Activated CD4-positive, alpha-beta memory T cell treated with anti-CD3 and anti-CD28 coated beads, Interleukin-2, amount 10 ng/mL, durations not matched to agents 7 days and 5 days (primary cell): Measurements from ENCODE around the gene UNC13D. TPM values are rescaled to one million over a fixed set of nuclear protein-coding genes. Genes with fewer than 3 reads are reported as not detected.

ENCODE experiments used
- CTCF ChIA-PET: fragments of 350-600 bp; sonication (Branson Sonifier 250); formaldehyde crosslinking; loops from one replicate; lab custom pipeline; 2021; ENCODE audit warnings: antibody characterized with exemption, inconsistent platforms; lab: Charles Lee
- POLR2A ChIA-PET: fragments of 350-600 bp; sonication (Branson Sonifier 250); formaldehyde crosslinking; loops from one replicate; lab custom pipeline; 2021; ENCODE audit warnings: antibody characterized with exemption; lab: Charles Lee
- DNase-seq: peaks from one replicate; pipeline ENCODE4 v3.0.0-alpha.2; 2020
- H3K27ac Mint-ChIP-seq: one replicate; pipeline ENCODE4 v1.8.0; 2021; ENCODE audit warnings: mild to moderate bottlenecking, mixed read lengths
- H3K27me3 Mint-ChIP-seq: one replicate; pipeline ENCODE4 v1.8.0; 2021; ENCODE audit warnings: mixed read lengths
- H3K36me3 Mint-ChIP-seq: one replicate; pipeline ENCODE4 v1.8.0; 2021; ENCODE audit warnings: low read depth, mixed read lengths
- H3K4me1 Mint-ChIP-seq: one replicate; pipeline ENCODE4 v1.8.0; 2021; ENCODE audit warnings: mixed read lengths
- H3K4me3 Mint-ChIP-seq: one replicate; pipeline ENCODE4 v1.8.0; 2021; ENCODE audit warnings: mild to moderate bottlenecking, mixed read lengths
- H3K9me3 Mint-ChIP-seq: one replicate; pipeline ENCODE4 v1.8.0; 2021; ENCODE audit warnings: mixed read lengths
- total RNA-seq, 2 experiments: library from RNA; stranded (reverse); gene quantifications; one replicate each; pipeline ENCODE4 v1.2.3, GENCODE V29; 2021

Gene UNC13D
- total RNA-seq, 2 experiments from 2014 or later, result 179 to 190 TPM

GRCh38 chr17:75880266-75880665, 36.1 kb upstream of the UNC13D start:
- Mint-ChIP-seq H3K27me3 (peaks cover 14% of the 10 kb centered on the region), H3K27ac (no peak overlapping the region), H3K36me3 (peaks cover 18% of the 10 kb centered on the region), H3K4me1 (peaks cover 45% of the 10 kb centered on the region), H3K4me3 (no peak overlapping the region), H3K9me3 (no peaks in the 10 kb centered on the region)
- ChIA-PET POLR2A (interaction anchor here (9.2 to 12.6 kb wide), 2 partner anchors 15 to 22 kb away, joined by 151 to 221 read pairs; partner anchors contain the start of genes TRIM65 and WBP2), CTCF (interaction anchor here (2.2 to 3.7 kb wide), 4 partner anchors 9 to 33 kb away, joined by 7 to 42 read pairs (median 16); partner anchors contain the start of gene TRIM65)
- no peak for DNase-seq

- H3K27ac Mint-ChIP-seq, result peak within 1 kb of the TSS; percentile 93
- H3K9me3 Mint-ChIP-seq, result no peaks in the 10 kb centered on the region
- H3K4me1 Mint-ChIP-seq, result peaks cover 57% of the 10 kb centered on the region
These were observed 34.2 kb upstream of the UNC13D start, which contains the start of gene TRIM47 for GRCh38 chr17:75878174-75878998. Gene TRIM47 (minus strand): TSS chr17:75878581. CDS start chr17:75878548, 33 bp downstream.

GRCh38 chr17:75877752-75878173, 33.6 kb upstream of the UNC13D start:
- H3K27me3 Mint-ChIP-seq, result peaks cover 14% of the 10 kb centered on the region
- POLR2A ChIA-PET, result interaction anchor here (0.6 to 12.6 kb wide), 14 partner anchors 11 to 410 kb away, joined by 3 to 221 read pairs (median 8); partner anchors contain the start of genes FBF1, MRPL38, TRIM65 and UNC13D
- H3K36me3 Mint-ChIP-seq, result peaks cover 25% of the 10 kb centered on the region
- peaks cover 63% of the 10 kb centered on the region for H3K4me1 Mint-ChIP-seq
- CTCF ChIA-PET, result interaction anchor here (0.6 to 5.3 kb wide), 20 partner anchors 11 to 507 kb away, joined by 3 to 45 read pairs (median 4); partner anchors contain the start of genes SPHK1, TRIM65 and WBP2
- no peaks in the 10 kb centered on the region for H3K9me3 Mint-ChIP-seq
- DNase-seq, result peak; percentile 82
- peak overlapping the region; percentile 93 for H3K27ac Mint-ChIP-seq
- peak overlapping the region; percentile 89 for H3K4me3 Mint-ChIP-seq

More at GRCh38 chr17:75878174-75878998, 34.2 kb upstream of the UNC13D start, which contains the start of gene TRIM47:
- Mint-ChIP-seq H3K4me3 (peak within 1 kb of the TSS; percentile 89), H3K27me3 (peaks cover 14% of the 10 kb centered on the region), H3K36me3 (peaks cover 25% of the 10 kb centered on the region)
- ChIA-PET POLR2A (interaction anchor here (0.9 to 12.6 kb wide), 12 partner anchors 12 to 409 kb away, joined by 3 to 221 read pairs (median 6); partner anchors contain the start of genes FBF1, MRPL38, TRIM65 and UNK), CTCF (interaction anchor here (0.5 to 5.3 kb wide), 15 partner anchors 11 to 707 kb away, joined by 3 to 45 read pairs (median 5); partner anchors contain the start of genes TRIM65 and WBP2)
- DNase-seq, result peak; percentile 28

- Mint-ChIP-seq H3K27me3 (peaks cover 14% of the 10 kb centered on the region), H3K4me1 (peaks cover 65% of the 10 kb centered on the region), H3K4me3 (peak overlapping the region; percentile 89), H3K36me3 (peaks cover 25% of the 10 kb centered on the region), H3K27ac (peak overlapping the region; percentile 93), H3K9me3 (no peaks in the 10 kb centered on the region)
- POLR2A ChIA-PET, result interaction anchor here (0.6 to 12.6 kb wide), 14 partner anchors 10 to 124 kb away, joined by 3 to 221 read pairs (median 8); partner anchors contain the start of genes FBF1, MRPL38, TRIM65 and UNC13D
- CTCF ChIA-PET, result interaction anchor here (0.6 to 5.3 kb wide), 22 partner anchors 10 to 507 kb away, joined by 3 to 45 read pairs (median 4); partner anchors contain the start of genes GALK1, SPHK1, TRIM65 and UNC13D
- DNase-seq, result peak; percentile 37
These were observed 32.9 kb upstream of the UNC13D start for GRCh38 chr17:75876938-75877751.

GRCh38 chr17:75876190-75876937, 32.2 kb upstream of the UNC13D start:
- H3K4me1 Mint-ChIP-seq, result peaks cover 58% of the 10 kb centered on the region
- peak overlapping the region; percentile 93 for H3K27ac Mint-ChIP-seq
- H3K4me3 Mint-ChIP-seq, result peak overlapping the region; percentile 89
- peak; percentile 81 for DNase-seq
- H3K27me3 Mint-ChIP-seq, result peaks cover 11% of the 10 kb centered on the region
- CTCF ChIA-PET, result interaction anchor here (0.6 to 7.5 kb wide), 20 partner anchors 9 to 477 kb away, joined by 3 to 91 read pairs (median 5); partner anchors contain the start of genes GALK1, PRPSAP1, TRIM65 and TSEN54
- no peaks in the 10 kb centered on the region for H3K9me3 Mint-ChIP-seq
- POLR2A ChIA-PET, result interaction anchor here (0.7 to 12.6 kb wide), 20 partner anchors 9 to 226 kb away, joined by 3 to 221 read pairs (median 6); partner anchors contain the start of genes FBF1, MRPL38, TRIM65 and UNC13D
- peaks cover 25% of the 10 kb centered on the region for H3K36me3 Mint-ChIP-seq

GRCh38 chr17:75875940-75876189, 31.7 kb upstream of the UNC13D start:
- peaks cover 11% of the 10 kb centered on the region for H3K27me3 Mint-ChIP-seq
- CTCF ChIA-PET, result interaction anchor here (0.6 to 7.5 kb wide), 20 partner anchors 9 to 478 kb away, joined by 3 to 91 read pairs (median 5); partner anchors contain the start of genes GALK1, PRPSAP1, TRIM65 and TSEN54
- peak overlapping the region; percentile 89 for H3K4me3 Mint-ChIP-seq

GRCh38 chr17:75875182-75875939, 31.2 kb upstream of the UNC13D start:
- no peaks in the 10 kb centered on the region for H3K9me3 Mint-ChIP-seq
- CTCF ChIA-PET, result interaction anchor here (0.6 to 7.5 kb wide), 19 partner anchors 8 to 478 kb away, joined by 3 to 91 read pairs (median 5); partner anchors contain the start of genes GALK1, PRPSAP1, TRIM65 and TSEN54
- POLR2A ChIA-PET, result interaction anchor here (0.8 to 12.6 kb wide), 17 partner anchors 8 to 227 kb away, joined by 3 to 221 read pairs (median 7); partner anchors contain the start of genes MRPL38, TRIM65, UNC13D and UNK
- DNase-seq, result no peak
- H3K27me3 Mint-ChIP-seq, result peaks cover 11% of the 10 kb centered on the region
- H3K4me1 Mint-ChIP-seq, result peaks cover 60% of the 10 kb centered on the region
- H3K27ac Mint-ChIP-seq, result peak overlapping the region; percentile 93
- peak overlapping the region; percentile 89 for H3K4me3 Mint-ChIP-seq
- H3K36me3 Mint-ChIP-seq, result peaks cover 25% of the 10 kb centered on the region

More at GRCh38 chr17:75875940-75876189, 31.7 kb upstream of the UNC13D start:
- peak overlapping the region; percentile 93 for H3K27ac Mint-ChIP-seq
- peaks cover 25% of the 10 kb centered on the region for H3K36me3 Mint-ChIP-seq
- peaks cover 57% of the 10 kb centered on the region for H3K4me1 Mint-ChIP-seq
- POLR2A ChIA-PET, result interaction anchor here (0.8 to 12.6 kb wide), 17 partner anchors 9 to 227 kb away, joined by 3 to 221 read pairs (median 7); partner anchors contain the start of genes MRPL38, TRIM65, UNC13D and UNK
- no peaks in the 10 kb centered on the region for H3K9me3 Mint-ChIP-seq
- no peak for DNase-seq

- peak overlapping the region; percentile 38 for H3K27ac Mint-ChIP-seq
- ChIA-PET POLR2A (interaction anchor here (0.8 to 12.6 kb wide), 8 partner anchors 10 to 99 kb away, joined by 3 to 221 read pairs (median 24); partner anchors contain the start of genes TRIM65, UNK and WBP2), CTCF (interaction anchor here (1.9 to 7.5 kb wide), 5 partner anchors 14 to 131 kb away, joined by 6 to 91 read pairs (median 10); partner anchors contain the start of genes TRIM65, UNC13D and WBP2)
- H3K27me3 Mint-ChIP-seq, result peaks cover 7% of the 10 kb centered on the region
- H3K4me1 Mint-ChIP-seq, result peaks cover 55% of the 10 kb centered on the region
- no peak for DNase-seq
- no peak overlapping the region for H3K4me3 Mint-ChIP-seq
- H3K9me3 Mint-ChIP-seq, result no peaks in the 10 kb centered on the region
- peaks cover 25% of the 10 kb centered on the region for H3K36me3 Mint-ChIP-seq
These were observed 30.3 kb upstream of the UNC13D start for GRCh38 chr17:75874323-75875181.

- Mint-ChIP-seq H3K27ac (peak overlapping the region; percentile 96), H3K9me3 (no peaks in the 10 kb centered on the region), H3K36me3 (peaks cover 25% of the 10 kb centered on the region), H3K27me3 (peaks cover 2% of the 10 kb centered on the region), H3K4me3 (no peak overlapping the region), H3K4me1 (peaks cover 53% of the 10 kb centered on the region)
- POLR2A ChIA-PET, result interaction anchor here (0.7 to 12.6 kb wide), 12 partner anchors 9 to 97 kb away, joined by 3 to 221 read pairs (median 6); partner anchors contain the start of genes MRPL38, TRIM65, UNC13D and UNK
- CTCF ChIA-PET, result interaction anchor here (0.6 to 7.5 kb wide), 6 partner anchors 9 to 32 kb away, joined by 3 to 91 read pairs (median 7); partner anchors contain the start of genes TRIM65 and WBP2
- no peak for DNase-seq
These were observed 29.6 kb upstream of the UNC13D start for GRCh38 chr17:75873587-75874322.
